ENCODE measurements around the gene SDR9C7.

DNA sequence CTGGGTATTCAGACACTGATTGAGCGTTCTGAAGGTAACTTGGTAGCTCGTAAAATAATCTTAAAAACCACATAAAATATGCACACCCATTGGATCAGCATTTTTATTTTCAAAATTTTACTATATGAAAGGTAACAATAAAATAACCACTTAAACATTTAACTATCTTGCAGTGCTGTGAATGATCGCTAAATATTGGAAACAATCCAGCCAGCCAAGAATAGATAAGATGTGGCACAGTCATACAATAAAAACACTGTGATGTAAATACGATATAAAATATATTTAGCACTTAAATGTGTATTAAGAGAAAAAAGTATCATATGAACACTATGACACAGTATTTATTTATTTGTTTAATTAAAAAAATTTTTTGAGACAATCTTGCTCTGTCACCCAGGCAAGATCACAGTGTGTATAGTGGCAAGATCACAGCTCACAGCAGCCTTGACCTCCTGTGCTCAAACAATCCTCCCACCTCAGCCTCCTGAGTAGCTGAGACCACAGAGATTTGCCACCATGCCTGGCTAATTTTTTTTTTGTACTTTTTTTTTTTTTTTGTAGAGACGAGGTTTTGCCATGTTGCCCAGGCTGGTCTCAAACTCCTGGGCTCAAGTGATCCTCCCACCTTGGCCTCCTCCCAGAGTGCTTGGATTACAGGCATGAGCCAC, 39.4 kb downstream of the SDR9C7 start:
- TF ChIP-seq, protein P1, sequence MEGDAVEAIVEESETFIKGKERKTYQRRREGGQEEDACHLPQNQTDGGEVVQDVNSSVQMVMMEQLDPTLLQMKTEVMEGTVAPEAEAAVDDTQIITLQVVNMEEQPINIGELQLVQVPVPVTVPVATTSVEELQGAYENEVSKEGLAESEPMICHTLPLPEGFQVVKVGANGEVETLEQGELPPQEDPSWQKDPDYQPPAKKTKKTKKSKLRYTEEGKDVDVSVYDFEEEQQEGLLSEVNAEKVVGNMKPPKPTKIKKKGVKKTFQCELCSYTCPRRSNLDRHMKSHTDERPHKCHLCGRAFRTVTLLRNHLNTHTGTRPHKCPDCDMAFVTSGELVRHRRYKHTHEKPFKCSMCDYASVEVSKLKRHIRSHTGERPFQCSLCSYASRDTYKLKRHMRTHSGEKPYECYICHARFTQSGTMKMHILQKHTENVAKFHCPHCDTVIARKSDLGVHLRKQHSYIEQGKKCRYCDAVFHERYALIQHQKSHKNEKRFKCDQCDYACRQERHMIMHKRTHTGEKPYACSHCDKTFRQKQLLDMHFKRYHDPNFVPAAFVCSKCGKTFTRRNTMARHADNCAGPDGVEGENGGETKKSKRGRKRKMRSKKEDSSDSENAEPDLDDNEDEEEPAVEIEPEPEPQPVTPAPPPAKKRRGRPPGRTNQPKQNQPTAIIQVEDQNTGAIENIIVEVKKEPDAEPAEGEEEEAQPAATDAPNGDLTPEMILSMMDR (IDR thresholded peaks at IDR 0.05) = no peak
- TF ChIP-seq POLR2AphosphoS5 (IDR thresholded peaks at IDR 0.05) = no peak
